Ammon's horn (tissue), 1 donor: ENCODE results near the gene LSM11.
A peak's percentile ranks its signal among the peaks of the same experiment; 100 is the strongest.

ENCODE experiments used
- DNase-seq: peaks from one replicate; pipeline ENCODE4 v3.0.0-alpha.2; 2016; ENCODE audit warnings: low spot score

Gene LSM11

GRCh38 chr5:157734436-157734835 is 9.1 kb upstream of the LSM11 start:
- no peak for DNase-seq

GRCh38 chr5:157735991-157736390 is 7.5 kb upstream of the LSM11 start:
- no peak for DNase-seq

DNA sequence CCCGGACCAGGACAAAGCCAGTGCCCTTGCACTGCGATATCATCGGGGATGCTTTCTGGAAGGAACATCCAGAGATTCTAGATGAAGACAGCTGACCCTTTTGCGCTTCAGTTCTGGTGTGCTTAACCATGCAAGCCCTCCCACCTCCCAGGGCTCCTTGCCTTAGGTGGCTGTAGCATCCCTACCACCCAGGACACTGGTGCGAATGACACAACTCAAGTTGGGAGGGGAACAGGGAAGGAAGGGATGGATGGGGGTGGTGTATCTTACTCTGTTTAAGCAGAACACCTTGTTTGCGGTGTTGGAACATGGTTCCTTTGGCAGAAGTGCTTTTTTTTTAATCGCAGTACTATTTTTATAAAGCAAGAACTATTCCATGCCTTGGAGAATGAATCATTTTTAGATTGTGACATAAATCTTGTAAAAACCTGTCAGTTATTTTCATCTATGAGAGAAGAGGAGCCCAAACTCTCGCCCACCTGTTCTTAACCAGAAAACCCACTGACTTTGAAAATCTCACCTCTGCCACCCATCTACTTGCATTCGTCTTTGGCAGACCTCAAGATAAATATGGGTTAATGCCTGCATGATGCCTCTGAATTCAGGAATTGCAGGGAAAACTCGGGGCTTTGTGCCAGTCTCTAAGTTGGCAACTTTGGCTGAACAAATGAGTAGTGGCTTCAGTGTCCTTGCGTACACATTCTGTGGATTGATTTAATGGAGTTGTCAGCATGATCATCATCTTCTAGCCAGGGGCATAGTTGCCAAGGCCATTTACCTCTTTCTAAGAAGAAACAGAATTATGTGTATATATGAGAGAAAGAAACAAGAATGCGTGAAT is 3.9 kb upstream of the LSM11 start:
- DNase-seq = no peak

GRCh38 chr5:157740229-157740610 is 3.3 kb upstream of the LSM11 start:
- DNase-seq = no peak

- DNase-seq = no peak
Observed at GRCh38 chr5:157741131-157741530, 2.4 kb upstream of the LSM11 start.

DNA sequence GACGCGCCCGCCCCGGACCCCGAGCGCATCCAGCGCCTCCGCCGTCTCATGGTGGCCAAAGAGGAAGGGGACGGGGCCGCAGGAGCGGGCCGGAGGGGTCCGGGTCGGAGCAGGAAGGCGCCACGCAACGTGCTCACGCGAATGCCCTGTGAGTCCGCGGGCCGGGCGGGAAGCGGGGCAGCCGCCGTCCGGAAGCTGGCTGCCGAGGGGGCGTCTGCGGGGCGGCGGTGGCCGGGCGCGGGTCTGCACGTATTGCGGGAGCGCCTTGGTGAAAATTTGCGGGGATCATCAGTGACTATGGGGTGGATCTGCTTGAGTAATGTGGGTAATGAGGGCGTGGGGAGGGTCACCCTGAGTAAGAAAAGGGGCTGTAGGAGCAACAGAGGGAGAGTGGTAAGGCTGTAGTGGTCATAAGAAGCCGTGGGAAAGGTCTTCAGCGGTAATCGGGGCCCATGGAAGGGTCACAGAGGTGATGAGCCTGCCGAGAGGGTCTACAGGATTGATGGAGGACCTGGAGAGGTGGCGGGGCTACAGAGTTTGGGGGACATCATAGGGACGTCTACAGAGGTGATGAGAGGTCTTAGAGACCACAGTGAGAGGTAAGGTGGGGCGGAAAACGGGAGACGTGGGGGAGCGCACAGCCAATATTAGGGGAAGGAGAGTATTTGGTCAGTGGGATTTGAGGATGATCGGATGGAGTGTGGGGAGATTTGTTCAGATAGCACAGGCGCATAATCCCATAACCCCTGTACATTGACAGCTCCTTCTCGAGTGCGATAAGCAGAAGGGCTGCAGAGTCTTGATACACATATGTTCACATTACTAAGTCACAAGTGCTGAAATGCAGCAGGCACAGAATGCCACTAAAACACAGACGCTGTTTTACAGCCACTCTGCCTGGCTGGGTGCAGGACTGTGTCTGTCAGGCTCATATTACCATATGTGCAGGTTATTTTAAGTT is 819 bp downstream of the LSM11 start:
- peak; percentile 18 for DNase-seq

GRCh38 chr5:157745041-157745456 is 1.5 kb downstream of the LSM11 start:
- DNase-seq = peak; percentile 15

- no peak for DNase-seq
Observed at GRCh38 chr5:157747173-157747740, 3.7 kb downstream of the LSM11 start.

GRCh38 chr5:157747766-157748700 is 4.5 kb downstream of the LSM11 start:
- DNase-seq = no peak

- peak; percentile 44 for DNase-seq
Observed at GRCh38 chr5:157748760-157749461, 5.4 kb downstream of the LSM11 start.

- no peak for DNase-seq
Observed at GRCh38 chr5:157749462-157749799, 5.9 kb downstream of the LSM11 start.

DNA sequence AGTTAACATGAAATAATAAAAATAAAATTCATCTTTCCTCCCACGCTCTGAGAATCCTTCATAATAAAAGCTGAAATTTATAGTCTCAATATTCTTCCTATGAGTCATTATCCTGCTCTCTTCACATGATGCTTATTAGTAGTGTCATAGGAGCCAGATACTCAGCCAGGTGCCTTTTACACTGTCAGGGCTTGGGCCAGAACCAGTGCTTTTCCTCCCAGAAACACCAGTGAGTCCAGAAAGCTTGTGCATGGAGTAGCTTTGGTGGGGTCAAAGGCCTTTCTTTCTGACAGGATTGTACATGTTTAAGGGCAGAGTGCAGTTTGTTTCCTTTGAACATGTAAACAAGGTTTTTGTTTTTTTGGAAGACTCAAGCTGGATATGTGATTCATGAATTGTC is 6.8 kb downstream of the LSM11 start:
- DNase-seq = no peak

DNA sequence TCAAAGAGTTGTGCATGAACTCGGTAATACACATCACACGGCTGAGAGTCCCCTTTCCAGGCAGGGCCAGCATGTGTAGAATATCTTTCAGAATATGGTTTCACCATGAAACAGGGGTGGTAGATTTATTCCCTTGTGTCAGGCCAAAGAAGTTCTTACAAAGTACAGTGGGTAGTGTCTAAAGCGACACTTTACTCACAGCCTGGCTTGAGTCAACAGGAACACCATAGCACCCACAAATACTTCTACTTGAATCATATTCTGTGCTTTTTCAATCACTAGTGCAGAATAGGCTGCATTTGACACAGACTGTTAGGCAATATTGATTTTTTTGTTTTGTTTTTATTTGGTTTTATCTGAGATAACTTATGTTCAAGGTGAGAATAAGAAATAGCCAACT is 12.6 kb downstream of the LSM11 start:
- no peak for DNase-seq

DNA sequence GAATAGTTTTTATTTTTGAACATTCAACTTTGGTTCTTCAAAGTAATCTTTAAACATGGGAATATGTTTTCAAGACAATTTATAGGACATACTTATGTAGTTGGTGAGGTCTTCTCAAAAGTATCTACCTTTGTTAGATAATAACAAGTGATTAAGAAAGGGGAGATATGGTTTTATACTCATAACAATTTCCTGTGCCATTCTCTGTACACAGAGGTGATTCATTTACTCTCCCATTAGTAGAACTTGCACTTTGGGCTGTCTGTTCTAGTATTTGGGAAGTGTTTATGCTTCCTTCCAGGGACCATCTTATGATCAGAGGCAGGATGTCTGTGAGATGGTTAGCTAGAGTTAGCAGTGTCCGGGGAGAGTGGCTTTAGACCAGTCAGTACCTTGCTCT is 15.2 kb downstream of the LSM11 start:
- DNase-seq = no peak

DNA sequence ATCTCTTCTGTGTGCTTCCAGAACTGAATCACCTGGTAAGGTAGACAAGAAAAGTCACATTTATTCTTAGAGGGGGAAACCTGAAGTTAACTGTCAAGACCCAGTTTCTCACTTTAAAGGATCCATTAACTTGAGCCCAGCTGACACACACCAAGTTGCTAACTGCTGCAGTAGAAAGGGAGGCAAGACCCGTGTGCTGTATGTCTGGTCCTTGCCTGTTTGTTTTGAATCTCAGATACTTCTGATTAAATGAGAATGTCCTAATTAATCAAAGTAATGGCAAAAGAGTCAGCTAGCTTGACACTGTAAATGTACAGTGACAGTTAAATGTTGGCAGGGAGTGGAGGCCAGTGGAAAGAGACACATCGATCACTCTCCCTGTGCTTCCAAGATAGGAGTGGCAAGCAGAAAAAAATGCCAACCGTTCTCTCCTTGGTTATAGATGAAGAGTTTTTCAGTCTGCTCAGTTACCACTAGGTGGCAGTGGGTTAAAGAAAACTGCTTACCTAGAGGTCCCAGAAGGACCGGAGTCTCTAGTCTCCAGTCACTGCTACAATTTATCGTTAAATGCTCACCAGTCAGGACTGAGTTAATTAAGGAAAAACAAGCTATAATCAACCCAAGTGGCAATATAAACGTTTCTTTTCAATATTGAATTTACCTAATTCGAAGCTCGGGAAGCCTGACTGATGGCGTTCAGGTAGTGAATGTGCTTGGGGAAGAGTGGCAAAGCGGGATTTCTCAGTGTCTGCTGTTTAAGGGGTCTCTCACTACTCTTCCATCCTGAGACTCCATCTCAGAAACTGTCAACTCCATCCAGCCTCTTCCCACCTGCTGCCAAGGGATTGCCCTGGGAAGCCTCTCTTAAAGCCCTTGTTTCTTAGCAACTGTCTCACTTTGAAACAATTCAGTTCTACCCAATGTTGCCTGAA is 18.4 kb downstream of the LSM11 start:
- DNase-seq = peak; percentile 66

DNA sequence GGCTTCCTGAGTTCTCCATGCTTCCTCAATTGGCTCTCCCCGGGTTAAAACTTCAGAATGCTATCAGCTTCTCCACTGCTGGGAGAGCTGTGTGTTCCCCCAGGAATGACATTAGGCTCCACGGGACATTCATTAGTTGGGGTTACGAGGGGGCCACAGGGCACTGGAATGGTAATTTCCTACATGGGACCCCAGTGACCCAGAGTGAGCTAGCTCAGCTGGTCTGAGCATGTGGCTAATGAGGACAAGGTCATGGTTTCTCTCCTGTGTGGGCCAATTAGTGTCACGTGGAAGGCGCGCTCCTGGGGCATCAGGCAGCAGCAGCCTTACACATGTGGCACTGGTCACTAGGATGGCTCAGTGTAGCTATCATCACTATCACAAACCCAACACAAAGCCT is 21.0 kb downstream of the LSM11 start:
- no peak for DNase-seq

DNA sequence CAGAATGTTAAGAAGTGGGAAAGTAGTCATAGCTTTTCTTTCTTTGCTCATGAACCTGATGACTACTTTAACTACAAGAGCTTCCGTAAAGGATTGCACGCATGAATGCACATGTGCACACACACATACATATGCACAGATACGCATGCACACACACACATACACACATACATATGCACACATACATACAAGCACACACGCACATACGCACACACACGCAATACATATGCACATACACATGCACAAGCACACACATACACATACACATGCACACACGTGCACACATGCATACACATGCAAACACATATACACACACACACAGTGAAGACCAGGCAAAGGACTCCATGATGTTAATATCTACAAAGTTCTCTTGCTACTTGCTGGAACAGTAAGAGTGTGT is 22.9 kb downstream of the LSM11 start:
- no peak for DNase-seq

DNA sequence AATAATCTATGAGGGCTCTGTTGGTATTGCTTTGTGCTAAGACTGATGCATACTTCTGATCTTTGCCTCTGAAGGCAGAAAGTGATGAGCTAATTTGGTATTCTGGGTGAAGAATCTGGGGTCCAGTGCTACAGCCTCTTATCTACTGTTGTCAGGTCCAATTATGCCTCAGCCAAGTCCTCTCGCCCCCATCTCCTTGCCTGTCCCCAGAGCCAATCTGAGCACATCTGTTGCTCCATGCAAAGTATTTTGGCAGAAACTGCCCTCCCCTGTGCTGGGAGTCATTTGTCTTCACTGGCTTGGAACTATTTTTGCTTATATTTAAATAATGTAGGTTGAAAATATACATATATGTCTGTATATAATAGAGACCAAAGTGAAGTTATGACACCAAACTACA is 23.4 kb downstream of the LSM11 start:
- no peak for DNase-seq

DNA sequence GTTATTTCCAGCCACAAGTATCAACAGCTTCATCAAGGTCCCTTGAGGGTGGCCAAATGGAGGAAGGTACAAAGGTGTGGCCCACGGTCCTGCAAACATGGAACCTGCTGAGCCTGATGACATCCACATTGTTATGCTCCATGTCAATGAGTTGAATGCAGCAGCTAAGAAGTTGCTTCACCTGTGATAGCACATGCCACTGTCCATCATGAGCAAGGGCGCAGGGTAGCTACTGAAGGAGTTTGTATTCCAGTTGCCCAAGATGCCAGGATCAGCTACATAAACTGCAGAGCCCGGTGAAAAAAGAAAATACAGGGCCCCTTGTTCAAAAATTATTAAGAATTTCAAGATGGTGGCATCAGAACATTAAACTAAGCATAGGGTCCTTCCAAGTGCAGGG is 24.2 kb downstream of the LSM11 start:
- no peak for DNase-seq

DNA sequence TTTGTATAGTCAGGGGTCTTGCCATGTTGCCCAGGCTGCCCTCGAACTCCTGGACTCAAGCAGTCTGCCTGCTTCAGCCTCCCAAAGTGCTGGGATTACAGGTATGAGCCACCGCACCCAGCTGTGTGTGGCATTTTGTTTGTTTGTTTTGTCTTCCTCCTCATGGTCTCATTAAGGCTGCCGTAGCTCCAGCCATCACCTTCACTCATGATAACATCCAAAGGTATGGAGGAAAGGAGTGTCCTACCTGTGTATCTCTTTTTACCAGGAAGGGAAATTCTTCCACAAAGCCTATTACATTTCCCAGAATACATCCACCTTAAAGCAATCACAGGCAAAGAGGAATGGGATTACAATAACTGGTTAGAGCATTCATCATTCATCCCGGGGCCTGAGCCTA is 27.2 kb downstream of the LSM11 start:
- no peak for DNase-seq
